NCI-H2196 treated with DMSO at 0.1 percent for 48 hours (cell line): ENCODE measurements around the gene XIRP2.

Experiments
- DNase-seq: peaks from one replicate; lab custom pipeline; 2025; ENCODE audit not compliant: unreplicated experiment; lab: John Stamatoyannopoulos, UW

XIRP2 gene

GRCh38 chr2:166888180-166888579, at the start of gene XIRP2:
Gene XIRP2 (plus strand): TSS chr2:166888480. CDS start chr2:166903483, 15,003 bp downstream.
- DNase-seq: no peak

GRCh38 chr2:166841152-166841551, 47.1 kb upstream of the XIRP2 start:
- DNase-seq: no peak

- DNase-seq: no peak
Measured at GRCh38 chr2:166841679-166842078, 46.6 kb upstream of the XIRP2 start.

GRCh38 chr2:166844111-166844510, 44.2 kb upstream of the XIRP2 start:
- no peak for DNase-seq

GRCh38 chr2:166862468-166863132, 25.7 kb upstream of the XIRP2 start:
- no peak for DNase-seq

- no peak for DNase-seq
Measured at GRCh38 chr2:166867874-166868514, 20.3 kb upstream of the XIRP2 start.

GRCh38 chr2:166870346-166870745, 17.9 kb upstream of the XIRP2 start:
- no peak for DNase-seq

- no peak for DNase-seq
Measured at GRCh38 chr2:166881177-166881576, 7.1 kb upstream of the XIRP2 start.

GRCh38 chr2:166882851-166883250, 5.4 kb upstream of the XIRP2 start:
- DNase-seq: no peak

- no peak for DNase-seq
Measured at GRCh38 chr2:166891727-166892126, 3.4 kb downstream of the XIRP2 start.

- no peak for DNase-seq
Measured at GRCh38 chr2:166892397-166892796, 4.1 kb downstream of the XIRP2 start.

GRCh38 chr2:166895243-166895642, 7.0 kb downstream of the XIRP2 start:
- DNase-seq: no peak

- DNase-seq: no peak
Measured at GRCh38 chr2:166897666-166898065, 9.4 kb downstream of the XIRP2 start.

- no peak for DNase-seq
Measured at GRCh38 chr2:166899676-166900075, 11.4 kb downstream of the XIRP2 start.

- no peak for DNase-seq
Measured at GRCh38 chr2:166900700-166901099, 12.4 kb downstream of the XIRP2 start.

- DNase-seq: no peak
Measured at GRCh38 chr2:166901336-166901735, 13.1 kb downstream of the XIRP2 start.

GRCh38 chr2:166916987-166917386, 28.7 kb downstream of the XIRP2 start:
- no peak for DNase-seq

GRCh38 chr2:166917415-166917814, 29.1 kb downstream of the XIRP2 start:
- no peak for DNase-seq

- no peak for DNase-seq
Measured at GRCh38 chr2:166921261-166921896, 33.1 kb downstream of the XIRP2 start.

GRCh38 chr2:166924967-166925366, 36.7 kb downstream of the XIRP2 start:
- no peak for DNase-seq

GRCh38 chr2:166926657-166927056, 38.4 kb downstream of the XIRP2 start:
- DNase-seq: no peak

- no peak for DNase-seq
Measured at GRCh38 chr2:166932032-166932431, 43.8 kb downstream of the XIRP2 start.
